Colonic mucosa (tissue), 4 donors: Measurements from ENCODE around the gene FOXP1. TPM values are rescaled to one million over a fixed set of nuclear protein-coding genes. Genes with fewer than 3 reads are reported as not detected.

Experiments
- DNase-seq: peaks from one replicate; pipeline ENCODE4 v3.0.0-alpha.2; 2020
- H3K27ac ChIP-seq: fragments of 200-600 bp; one replicate; pipeline ENCODE4 v1.8.0; 2021
- H3K27me3 ChIP-seq: fragments of 200-600 bp; one replicate; pipeline ENCODE4 v1.8.0; 2021
- H3K36me3 ChIP-seq: fragments of 200-600 bp; one replicate; pipeline ENCODE4 v1.8.0; 2021
- H3K4me1 ChIP-seq: fragments of 200-600 bp; one replicate; pipeline ENCODE4 v1.8.0; 2021; ENCODE audit warnings: mild to moderate bottlenecking
- H3K4me3 ChIP-seq: fragments of 200-600 bp; one replicate; pipeline ENCODE4 v1.8.0; 2021
- H3K9ac ChIP-seq, 2 donors: one replicate each; pipeline ENCODE4 v1.7.0; 2013; ENCODE audit warnings: control low read depth in 2 of 2, low read depth in 2 of 2, low read length in 2 of 2
- H3K9me3 ChIP-seq: fragments of 200-600 bp; one replicate; pipeline ENCODE4 v1.8.0; 2021
- intact Hi-C: fragments of 100-400 bp; cut with DNase I; formaldehyde crosslinking; loops from one replicate; pipeline ENCODE4 v1.14.1; 2022
- total RNA-seq, 2 donors: library from RNA; stranded (reverse); fragmentation: NEBNext Ultra II Directional in 1 of 2; extraction: Animal tissue kit (Norgen Biotek cat#: 25700) in 1 of 2; gene quantifications; one replicate each; pipeline ENCODE4 v1.2.1, GENCODE V29; 2021
- TF ChIP-seq, protein P1 (sequence below): fragments of 200-600 bp; IDR thresholded peaks from one replicate; pipeline ENCODE4 v1.8.0; 2022; ENCODE audit warnings: antibody characterized with exemption, mild to moderate bottlenecking
- donor health status: healthy.
- donor health status: DM: no; HTN: no; CAD: no.
- donor health status: DM: no; HTN: no; CAD: no.

The FOXP1 gene
- total RNA-seq, 2 donors from 2014 or later = 127 to 128 TPM

DNA sequence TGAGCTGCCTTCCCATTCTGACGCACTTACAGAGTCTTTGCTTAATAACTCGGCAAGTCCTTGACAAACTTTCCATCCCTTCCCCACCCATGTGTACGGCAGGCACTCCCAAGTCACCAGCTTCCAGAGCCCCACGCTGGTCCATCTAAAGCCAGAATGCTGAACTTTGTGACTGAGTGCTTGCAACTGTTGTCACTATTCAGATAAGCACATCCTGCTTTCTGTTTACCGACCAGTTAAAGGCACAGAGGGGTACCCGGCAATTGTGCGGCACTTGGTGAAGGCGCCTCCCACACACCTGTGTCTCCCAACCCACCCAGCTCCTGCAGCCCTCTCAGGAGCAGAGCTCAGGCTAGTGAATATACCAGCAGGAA, 430.6 kb downstream of the FOXP1 start:
- Histone ChIP-seq H3K9ac (peak overlapping the region in 1 of 2 donors; percentile 66), H3K4me1 (peaks cover 11% of the 10 kb centered on the region), H3K9me3 (no peaks in the 10 kb centered on the region), H3K27me3 (no peaks in the 10 kb centered on the region), H3K27ac (peak overlapping the region; percentile 75), H3K36me3 (no peaks in the 10 kb centered on the region), H3K4me3 (no peak overlapping the region)
- intact Hi-C loops = no loop called here
- TF ChIP-seq, protein P1, sequence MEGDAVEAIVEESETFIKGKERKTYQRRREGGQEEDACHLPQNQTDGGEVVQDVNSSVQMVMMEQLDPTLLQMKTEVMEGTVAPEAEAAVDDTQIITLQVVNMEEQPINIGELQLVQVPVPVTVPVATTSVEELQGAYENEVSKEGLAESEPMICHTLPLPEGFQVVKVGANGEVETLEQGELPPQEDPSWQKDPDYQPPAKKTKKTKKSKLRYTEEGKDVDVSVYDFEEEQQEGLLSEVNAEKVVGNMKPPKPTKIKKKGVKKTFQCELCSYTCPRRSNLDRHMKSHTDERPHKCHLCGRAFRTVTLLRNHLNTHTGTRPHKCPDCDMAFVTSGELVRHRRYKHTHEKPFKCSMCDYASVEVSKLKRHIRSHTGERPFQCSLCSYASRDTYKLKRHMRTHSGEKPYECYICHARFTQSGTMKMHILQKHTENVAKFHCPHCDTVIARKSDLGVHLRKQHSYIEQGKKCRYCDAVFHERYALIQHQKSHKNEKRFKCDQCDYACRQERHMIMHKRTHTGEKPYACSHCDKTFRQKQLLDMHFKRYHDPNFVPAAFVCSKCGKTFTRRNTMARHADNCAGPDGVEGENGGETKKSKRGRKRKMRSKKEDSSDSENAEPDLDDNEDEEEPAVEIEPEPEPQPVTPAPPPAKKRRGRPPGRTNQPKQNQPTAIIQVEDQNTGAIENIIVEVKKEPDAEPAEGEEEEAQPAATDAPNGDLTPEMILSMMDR = no peak
- DNase-seq = peak; percentile 83

DNA sequence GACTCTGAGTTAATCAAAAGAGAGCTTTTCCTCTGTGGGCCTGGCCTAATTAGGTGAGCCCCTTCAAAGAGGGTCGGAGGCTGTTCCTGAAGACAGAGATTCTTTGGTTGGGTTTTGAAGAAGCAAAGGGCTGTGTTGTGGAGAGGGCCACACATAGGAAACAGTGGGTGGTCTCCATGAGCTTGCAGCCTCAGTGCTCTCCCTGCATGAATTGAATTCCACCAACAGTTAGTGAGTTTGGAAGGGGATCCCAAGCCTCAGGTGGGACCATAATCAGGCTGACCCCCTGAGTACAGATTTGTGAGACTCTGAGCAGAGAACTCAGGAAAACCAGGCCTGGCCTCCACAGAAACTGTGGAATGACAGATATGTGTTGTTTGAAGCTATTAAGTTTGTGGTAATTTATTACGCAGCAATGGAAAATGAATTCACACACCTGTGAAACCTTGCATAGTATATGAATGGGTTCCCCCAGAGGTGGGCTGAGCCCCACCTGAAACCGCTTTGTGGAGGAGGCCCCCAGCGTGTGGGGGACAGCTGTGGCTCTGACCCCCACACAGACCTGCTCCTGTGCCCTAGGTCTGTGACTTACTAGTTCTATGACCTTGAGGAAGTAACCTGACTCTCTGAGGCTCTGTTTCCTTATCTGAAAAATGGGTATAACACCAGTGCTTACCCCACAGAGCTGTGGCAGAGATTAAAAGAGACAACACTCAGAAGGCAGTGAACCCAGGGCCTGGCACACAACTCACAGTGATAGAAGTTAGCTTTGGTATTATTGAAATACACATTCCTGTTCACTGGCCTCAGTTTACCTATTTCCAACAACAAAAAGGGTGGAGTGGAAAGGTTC, 431.3 kb downstream of the FOXP1 start:
- DNase-seq = no peak
- H3K4me1 ChIP-seq = peaks cover 11% of the 10 kb centered on the region
- no peaks in the 10 kb centered on the region for H3K9me3 ChIP-seq
- H3K27me3 ChIP-seq = no peaks in the 10 kb centered on the region
- H3K27ac ChIP-seq = peak overlapping the region; percentile 75
- peak overlapping the region in 1 of 2 donors; percentile 66 for H3K9ac ChIP-seq
- TF ChIP-seq, protein P1 = no peak
- no peaks in the 10 kb centered on the region for H3K36me3 ChIP-seq
- H3K4me3 ChIP-seq = no peak overlapping the region
- intact Hi-C loops = no loop called here

DNA sequence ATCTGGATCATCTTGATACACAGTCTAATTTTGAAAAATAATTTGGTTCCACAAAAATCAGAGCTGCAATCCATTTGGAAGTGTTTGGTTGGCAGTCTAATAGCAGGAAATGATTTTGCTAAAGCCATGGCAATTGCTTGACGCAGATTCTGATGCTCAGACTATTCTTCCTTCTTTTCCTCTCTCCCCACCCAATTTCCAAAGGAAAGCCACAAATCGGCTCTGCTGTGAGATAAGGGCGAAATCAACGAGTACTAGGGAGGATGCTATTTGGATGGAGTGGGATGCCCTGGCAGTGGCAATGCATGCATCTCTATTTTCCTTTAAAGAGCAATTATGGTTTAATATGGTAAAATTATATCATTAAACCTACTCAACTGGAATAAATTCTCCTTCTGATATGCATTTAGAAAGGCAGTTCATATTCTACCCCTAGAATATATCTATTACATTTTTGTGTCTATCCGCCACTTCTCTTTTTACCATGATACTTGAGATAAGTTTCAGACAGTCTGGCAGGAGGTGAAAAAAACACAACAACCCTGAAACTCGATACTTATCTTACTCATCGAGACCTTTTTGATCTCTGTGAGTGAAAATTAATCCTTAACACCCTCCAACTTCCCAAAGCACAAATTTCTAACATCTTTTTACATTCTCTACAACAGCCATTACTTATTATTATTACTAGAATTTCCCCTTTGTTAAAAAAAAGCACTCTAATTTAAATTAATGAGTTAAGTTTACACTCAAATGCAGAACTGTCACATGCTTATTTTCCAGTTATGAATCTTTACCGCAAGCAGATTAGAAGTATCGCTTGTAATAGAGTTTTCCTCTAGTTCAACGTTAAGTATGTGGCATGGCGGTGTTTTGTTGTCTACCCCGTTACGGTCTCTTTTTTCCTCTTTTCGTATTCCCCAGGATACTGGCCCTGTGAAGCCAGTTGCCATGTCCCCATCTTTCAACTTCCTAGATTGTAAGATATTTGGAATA, 433.3 kb downstream of the FOXP1 start:
- no peaks in the 10 kb centered on the region for H3K9me3 ChIP-seq
- no peak overlapping the region for H3K4me3 ChIP-seq
- no peak for DNase-seq
- no peak overlapping the region for H3K27ac ChIP-seq
- no peaks in the 10 kb centered on the region for H3K27me3 ChIP-seq
- H3K9ac ChIP-seq = no peak overlapping the region
- TF ChIP-seq, protein P1 = no peak
- H3K4me1 ChIP-seq = peaks cover 11% of the 10 kb centered on the region
- intact Hi-C loops = no loop called here
- H3K36me3 ChIP-seq = no peaks in the 10 kb centered on the region

DNA sequence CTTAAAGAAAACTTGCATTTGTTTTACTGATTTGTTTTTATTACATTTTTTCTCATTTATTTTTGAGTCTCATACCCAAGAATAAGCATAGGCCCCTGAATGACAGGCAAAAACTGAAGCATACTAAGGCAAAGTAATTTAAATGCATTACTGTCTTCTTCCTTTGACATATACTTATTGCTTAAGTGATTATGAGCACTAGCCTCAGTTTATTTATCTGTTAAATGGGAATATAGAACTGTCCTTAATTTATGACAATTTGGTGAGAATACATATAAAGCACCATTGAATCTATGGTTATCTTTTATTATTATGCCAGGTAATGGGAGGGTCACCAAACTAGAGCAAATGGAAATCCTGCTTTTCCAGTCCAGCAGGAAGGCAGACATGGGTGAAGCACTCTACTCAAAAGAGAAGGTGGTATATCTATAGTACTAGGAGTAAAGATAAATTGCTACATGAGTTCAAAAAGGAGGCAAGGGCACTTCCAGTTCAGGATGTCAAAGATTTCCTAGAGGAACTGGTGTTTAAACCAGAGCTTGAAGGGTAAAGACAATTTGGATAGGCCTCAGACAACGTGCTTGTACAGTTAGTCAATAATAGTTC, 435.0 kb downstream of the FOXP1 start:
- H3K4me3 ChIP-seq = no peak overlapping the region
- no peaks in the 10 kb centered on the region for H3K9me3 ChIP-seq
- H3K36me3 ChIP-seq = no peaks in the 10 kb centered on the region
- no peak for DNase-seq
- H3K9ac ChIP-seq = peak overlapping the region in 1 of 2 donors; percentile 3
- intact Hi-C loops = no loop called here
- no peak overlapping the region for H3K27ac ChIP-seq
- peaks cover 10% of the 10 kb centered on the region for H3K4me1 ChIP-seq
- H3K27me3 ChIP-seq = no peaks in the 10 kb centered on the region
- TF ChIP-seq, protein P1 = no peak

DNA sequence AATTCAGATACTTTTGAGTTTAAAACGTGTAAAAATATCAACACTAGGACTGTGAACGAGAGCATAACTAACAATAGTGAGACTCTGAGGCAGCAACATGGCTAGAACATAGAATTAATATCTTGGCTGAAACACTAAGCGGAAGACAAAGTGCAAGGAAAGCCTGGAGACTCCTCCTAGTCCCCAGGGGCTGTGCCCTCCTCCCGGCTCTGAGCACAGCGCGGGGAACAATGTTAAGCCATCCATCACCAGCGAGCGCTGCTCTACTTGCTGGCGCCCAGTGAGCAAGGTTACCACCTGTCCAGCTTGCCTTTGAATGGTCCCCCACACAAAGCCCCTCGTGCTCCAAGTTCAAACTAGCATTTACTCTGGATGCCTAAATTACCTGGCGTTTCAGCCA, 436.9 kb downstream of the FOXP1 start:
- DNase-seq = no peak
- no peaks in the 10 kb centered on the region for H3K36me3 ChIP-seq
- no peak overlapping the region for H3K27ac ChIP-seq
- TF ChIP-seq, protein P1 = no peak
- no peak overlapping the region for H3K4me3 ChIP-seq
- peaks cover 8% of the 10 kb centered on the region for H3K4me1 ChIP-seq
- no peaks in the 10 kb centered on the region for H3K27me3 ChIP-seq
- H3K9me3 ChIP-seq = no peaks in the 10 kb centered on the region
- intact Hi-C loops = no loop called here
- H3K9ac ChIP-seq = no peak overlapping the region
